Measurements from ENCODE around the gene BLMH.

Gene BLMH

DNA sequence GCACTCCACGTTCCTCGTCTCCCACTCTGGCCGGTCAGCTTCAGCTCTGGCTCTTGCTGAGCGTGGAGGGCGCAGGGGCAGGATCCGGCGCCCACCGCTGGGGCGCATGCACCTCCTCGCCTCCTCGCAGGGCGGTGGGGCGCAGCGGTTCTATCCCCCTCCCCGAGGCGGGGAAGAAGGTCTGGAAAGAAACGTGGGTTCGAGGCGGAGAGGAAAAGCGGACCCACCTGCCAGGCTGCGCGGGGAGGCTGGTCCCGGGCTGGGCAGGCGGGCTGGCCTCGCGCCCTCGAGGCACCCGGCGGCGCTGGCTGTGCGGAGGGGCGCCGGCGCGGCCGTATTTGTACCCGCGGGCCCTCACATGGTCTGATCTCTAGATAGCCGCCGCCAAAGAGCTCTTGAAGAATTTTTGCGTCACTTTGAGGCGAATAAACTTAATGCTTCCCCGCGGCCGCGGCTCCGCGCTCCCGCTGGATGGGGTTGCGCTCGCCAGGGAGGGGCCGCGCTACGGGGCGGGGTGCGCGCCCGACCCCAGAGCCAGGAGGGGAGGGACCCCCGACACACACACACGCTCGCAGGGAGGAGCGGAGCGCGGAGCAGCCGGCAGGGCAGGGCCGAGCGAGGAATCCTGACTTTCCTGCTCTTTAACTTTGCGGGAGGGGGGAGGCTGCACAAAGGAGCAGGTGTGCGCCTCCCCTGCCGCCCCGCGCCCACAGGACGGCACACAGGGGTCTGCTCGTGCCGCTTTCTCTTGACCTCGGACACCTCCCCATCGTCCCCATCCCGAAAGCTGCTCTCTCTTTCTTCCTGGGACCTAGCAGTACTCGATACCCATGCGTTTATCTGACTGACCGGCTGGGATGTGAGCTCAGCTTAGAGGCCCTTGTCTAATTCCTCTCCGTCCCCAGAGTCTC is 56.1 kb downstream of the BLMH start, which contains the start of gene SLC6A4:
Gene SLC6A4, minus strand, starts transcription at position 312 of the 911 bp plus-strand sequence. CDS start 13,739 bp downstream, outside the sequence.
- no peak within 1 kb of the TSS for H3K23ac ChIP-seq (ENCODE audit: low read length)
- peaks cover 15% of the 10 kb centered on the region for H3K27me3 ChIP-seq (ENCODE audit: insufficient read depth, low read length)

DNA sequence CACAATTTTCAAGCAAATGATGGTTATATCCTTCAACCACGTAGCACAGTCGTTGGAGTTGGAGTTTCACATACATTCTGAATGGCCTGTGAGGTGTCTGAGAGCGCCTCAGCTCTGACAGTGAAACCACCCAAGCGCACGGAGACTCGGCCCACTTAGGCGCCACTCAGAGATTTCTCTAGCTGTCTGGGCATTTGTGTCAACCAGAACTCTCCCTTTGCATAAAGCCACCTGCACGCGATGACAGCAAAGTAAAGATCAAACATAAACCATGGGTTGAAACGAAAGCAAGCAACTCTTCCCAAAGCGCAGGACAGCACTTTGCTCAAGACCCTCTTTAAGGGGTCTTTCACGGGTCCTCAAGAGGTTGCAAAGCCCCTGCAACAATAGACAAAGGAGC is 56.8 kb downstream of the BLMH start:
- WGBS (ENCODE audit: extremely low coverage, insufficient coverage, insufficient read length): no CpG with 5 or more reads among the region's 12 CpGs
- no peak overlapping the region for H4K91ac ChIP-seq (ENCODE audit: low read depth, low read length)
- no peak overlapping the region for H3K18ac ChIP-seq (ENCODE audit: low read length)
- H3K9ac ChIP-seq (ENCODE audit: low read length): no peak overlapping the region
- H2BK120ac ChIP-seq (ENCODE audit: insufficient read depth, low read length, poor library complexity): no peak overlapping the region
- peak in 1 of 2 donors; percentile 31 for DNase-seq
- no peaks in the 10 kb centered on the region for H3K79me1 ChIP-seq (ENCODE audit: low read length)
- H3K27me3 ChIP-seq (ENCODE audit: insufficient read depth, low read length): peaks cover 15% of the 10 kb centered on the region
- no peaks in the 10 kb centered on the region for H3K36me3 ChIP-seq (ENCODE audit: control insufficient read depth in 1 of 2, insufficient read depth in 2 of 2, low read length in 2 of 2)
- no peaks in the 10 kb centered on the region for H3K79me2 ChIP-seq (ENCODE audit: control insufficient read depth, insufficient read depth, low read length, poor library complexity)
- no peak overlapping the region for H3K23ac ChIP-seq (ENCODE audit: low read length)
- H3K4me1 ChIP-seq (ENCODE audit: control insufficient read depth in 1 of 2, insufficient read depth in 2 of 2, low read length in 2 of 2): peaks cover 19 to 27% of the 10 kb centered on the region in 2 experiments
- H3K9me3 ChIP-seq (ENCODE audit: insufficient read depth, low read depth, low read length): peaks cover 12% of the 10 kb centered on the region
- H2BK12ac ChIP-seq (ENCODE audit: low read length): no peak overlapping the region
- no peak overlapping the region for H2AK5ac ChIP-seq (ENCODE audit: low read length)
- H3K27ac ChIP-seq (ENCODE audit: low read depth, low read length): no peak overlapping the region
- H3K4me3 ChIP-seq (ENCODE audit: low read depth, low read length): no peak overlapping the region
- H4K12ac ChIP-seq (ENCODE audit: low read depth, low read length): no peak overlapping the region
- H3K4ac ChIP-seq (ENCODE audit: low read depth, low read length): no peak overlapping the region
- H2BK5ac ChIP-seq (ENCODE audit: low read depth, low read length, poor library complexity): no peak overlapping the region
- peak overlapping the region; percentile 87 for H3K4me2 ChIP-seq (ENCODE audit: low read length)
- H2AFZ ChIP-seq (ENCODE audit: insufficient read depth, low read length, poor library complexity): no peak overlapping the region
- H4K8ac ChIP-seq (ENCODE audit: low read depth, low read length): no peak overlapping the region
- H3K14ac ChIP-seq (ENCODE audit: low read length): no peak overlapping the region

More for the DNA sequence above, 56.1 kb downstream of the BLMH start, which contains the start of gene SLC6A4:
- Histone ChIP-seq H3K27ac (ENCODE audit: low read depth, low read length) (no peak within 1 kb of the TSS), H4K91ac (ENCODE audit: low read depth, low read length) (no peak within 1 kb of the TSS), H2AFZ (ENCODE audit: insufficient read depth, low read length, poor library complexity) (peak within 1 kb of the TSS; percentile 2), H2BK12ac (ENCODE audit: low read length) (no peak within 1 kb of the TSS), H3K4ac (ENCODE audit: low read depth, low read length) (no peak within 1 kb of the TSS), H3K4me3 (ENCODE audit: low read depth, low read length) (peak within 1 kb of the TSS; percentile 41), H3K79me2 (ENCODE audit: control insufficient read depth, insufficient read depth, low read length, poor library complexity) (no peaks in the 10 kb centered on the region), H3K9ac (ENCODE audit: low read length) (no peak within 1 kb of the TSS), H3K4me2 (ENCODE audit: low read length) (peak within 1 kb of the TSS; percentile 87), H4K8ac (ENCODE audit: low read depth, low read length) (no peak within 1 kb of the TSS), H2AK5ac (ENCODE audit: low read length) (no peak within 1 kb of the TSS), H3K36me3 (ENCODE audit: control insufficient read depth in 1 of 2, insufficient read depth in 2 of 2, low read length in 2 of 2) (no peaks in the 10 kb centered on the region), H2BK120ac (ENCODE audit: insufficient read depth, low read length, poor library complexity) (no peak within 1 kb of the TSS), H3K4me1 (ENCODE audit: control insufficient read depth in 1 of 2, insufficient read depth in 2 of 2, low read length in 2 of 2) (peaks cover 19 to 27% of the 10 kb centered on the region in 2 experiments), H3K9me3 (ENCODE audit: insufficient read depth, low read depth, low read length) (peaks cover 15% of the 10 kb centered on the region), H3K18ac (ENCODE audit: low read length) (no peak within 1 kb of the TSS), H2BK5ac (ENCODE audit: low read depth, low read length, poor library complexity) (no peak within 1 kb of the TSS), H3K79me1 (ENCODE audit: low read length) (no peaks in the 10 kb centered on the region), H3K14ac (ENCODE audit: low read length) (no peak within 1 kb of the TSS), H4K12ac (ENCODE audit: low read depth, low read length) (no peak within 1 kb of the TSS)
- DNase-seq: peak; percentile 67 to 76
- WGBS (ENCODE audit: extremely low coverage, insufficient coverage, insufficient read length): no CpG with 5 or more reads among the region's 82 CpGs

GRCh38 chr17:30234296-30234695 is 57.4 kb downstream of the BLMH start:
- no peak overlapping the region for H3K4me3 ChIP-seq (ENCODE audit: low read depth, low read length)
- no peak overlapping the region for H3K18ac ChIP-seq (ENCODE audit: low read length)

GRCh38 chr17:30232824-30233427 is 58.8 kb downstream of the BLMH start:
- no peak overlapping the region for H2BK120ac ChIP-seq (ENCODE audit: insufficient read depth, low read length, poor library complexity)
- no peak overlapping the region for H3K23ac ChIP-seq (ENCODE audit: low read length)
- H2BK5ac ChIP-seq (ENCODE audit: low read depth, low read length, poor library complexity): no peak overlapping the region
- no CpG with 5 or more reads among the region's 11 CpGs for WGBS (ENCODE audit: extremely low coverage, insufficient coverage, insufficient read length)
- H4K91ac ChIP-seq (ENCODE audit: low read depth, low read length): no peak overlapping the region
- H2AFZ ChIP-seq (ENCODE audit: insufficient read depth, low read length, poor library complexity): no peak overlapping the region
- H2AK5ac ChIP-seq (ENCODE audit: low read length): no peak overlapping the region
- no peak overlapping the region for H3K18ac ChIP-seq (ENCODE audit: low read length)
- peaks cover 11 to 20% of the 10 kb centered on the region in 2 experiments for H3K4me1 ChIP-seq (ENCODE audit: control insufficient read depth in 1 of 2, insufficient read depth in 2 of 2, low read length in 2 of 2)
- H3K9ac ChIP-seq (ENCODE audit: low read length): no peak overlapping the region
- no peaks in the 10 kb centered on the region for H3K36me3 ChIP-seq (ENCODE audit: control insufficient read depth in 1 of 2, insufficient read depth in 2 of 2, low read length in 2 of 2)
- peaks cover 9% of the 10 kb centered on the region for H3K9me3 ChIP-seq (ENCODE audit: insufficient read depth, low read depth, low read length)
- no peaks in the 10 kb centered on the region for H3K79me1 ChIP-seq (ENCODE audit: low read length)
- H2BK12ac ChIP-seq (ENCODE audit: low read length): no peak overlapping the region
- peaks cover 15% of the 10 kb centered on the region for H3K27me3 ChIP-seq (ENCODE audit: insufficient read depth, low read length)
- no peak overlapping the region for H4K12ac ChIP-seq (ENCODE audit: low read depth, low read length)
- H3K4me2 ChIP-seq (ENCODE audit: low read length): no peak overlapping the region
- H3K27ac ChIP-seq (ENCODE audit: low read depth, low read length): no peak overlapping the region
- H4K8ac ChIP-seq (ENCODE audit: low read depth, low read length): no peak overlapping the region
- no peak overlapping the region for H3K4ac ChIP-seq (ENCODE audit: low read depth, low read length)
- no peak overlapping the region for H3K4me3 ChIP-seq (ENCODE audit: low read depth, low read length)
- H3K79me2 ChIP-seq (ENCODE audit: control insufficient read depth, insufficient read depth, low read length, poor library complexity): no peaks in the 10 kb centered on the region
- H3K14ac ChIP-seq (ENCODE audit: low read length): no peak overlapping the region
- DNase-seq: no peak

More at GRCh38 chr17:30234296-30234695, 57.4 kb downstream of the BLMH start:
- no peak overlapping the region for H2BK12ac ChIP-seq (ENCODE audit: low read length)
- no peak overlapping the region for H4K91ac ChIP-seq (ENCODE audit: low read depth, low read length)
- H3K79me2 ChIP-seq (ENCODE audit: control insufficient read depth, insufficient read depth, low read length, poor library complexity): no peaks in the 10 kb centered on the region
- no peak overlapping the region for H4K8ac ChIP-seq (ENCODE audit: low read depth, low read length)
- H3K9ac ChIP-seq (ENCODE audit: low read length): no peak overlapping the region
- H3K27ac ChIP-seq (ENCODE audit: low read depth, low read length): no peak overlapping the region
- peaks cover 10% of the 10 kb centered on the region for H3K9me3 ChIP-seq (ENCODE audit: insufficient read depth, low read depth, low read length)
- no peak for DNase-seq
- H3K14ac ChIP-seq (ENCODE audit: low read length): no peak overlapping the region
- H3K79me1 ChIP-seq (ENCODE audit: low read length): no peaks in the 10 kb centered on the region
- peaks cover 19 to 27% of the 10 kb centered on the region in 2 experiments for H3K4me1 ChIP-seq (ENCODE audit: control insufficient read depth in 1 of 2, insufficient read depth in 2 of 2, low read length in 2 of 2)
- H2BK120ac ChIP-seq (ENCODE audit: insufficient read depth, low read length, poor library complexity): no peak overlapping the region
- no peak overlapping the region for H3K4ac ChIP-seq (ENCODE audit: low read depth, low read length)
- H3K36me3 ChIP-seq (ENCODE audit: control insufficient read depth in 1 of 2, insufficient read depth in 2 of 2, low read length in 2 of 2): no peaks in the 10 kb centered on the region
- H3K23ac ChIP-seq (ENCODE audit: low read length): no peak overlapping the region
- no peak overlapping the region for H2BK5ac ChIP-seq (ENCODE audit: low read depth, low read length, poor library complexity)
- H3K27me3 ChIP-seq (ENCODE audit: insufficient read depth, low read length): peaks cover 15% of the 10 kb centered on the region
- no peak overlapping the region for H3K4me2 ChIP-seq (ENCODE audit: low read length)
- H2AFZ ChIP-seq (ENCODE audit: insufficient read depth, low read length, poor library complexity): no peak overlapping the region
- no CpG with 5 or more reads among the region's 6 CpGs for WGBS (ENCODE audit: extremely low coverage, insufficient coverage, insufficient read length)
- H4K12ac ChIP-seq (ENCODE audit: low read depth, low read length): no peak overlapping the region
- H2AK5ac ChIP-seq (ENCODE audit: low read length): no peak overlapping the region
